ENCODE measurements around the gene PLIN4.

Gene PLIN4

DNA sequence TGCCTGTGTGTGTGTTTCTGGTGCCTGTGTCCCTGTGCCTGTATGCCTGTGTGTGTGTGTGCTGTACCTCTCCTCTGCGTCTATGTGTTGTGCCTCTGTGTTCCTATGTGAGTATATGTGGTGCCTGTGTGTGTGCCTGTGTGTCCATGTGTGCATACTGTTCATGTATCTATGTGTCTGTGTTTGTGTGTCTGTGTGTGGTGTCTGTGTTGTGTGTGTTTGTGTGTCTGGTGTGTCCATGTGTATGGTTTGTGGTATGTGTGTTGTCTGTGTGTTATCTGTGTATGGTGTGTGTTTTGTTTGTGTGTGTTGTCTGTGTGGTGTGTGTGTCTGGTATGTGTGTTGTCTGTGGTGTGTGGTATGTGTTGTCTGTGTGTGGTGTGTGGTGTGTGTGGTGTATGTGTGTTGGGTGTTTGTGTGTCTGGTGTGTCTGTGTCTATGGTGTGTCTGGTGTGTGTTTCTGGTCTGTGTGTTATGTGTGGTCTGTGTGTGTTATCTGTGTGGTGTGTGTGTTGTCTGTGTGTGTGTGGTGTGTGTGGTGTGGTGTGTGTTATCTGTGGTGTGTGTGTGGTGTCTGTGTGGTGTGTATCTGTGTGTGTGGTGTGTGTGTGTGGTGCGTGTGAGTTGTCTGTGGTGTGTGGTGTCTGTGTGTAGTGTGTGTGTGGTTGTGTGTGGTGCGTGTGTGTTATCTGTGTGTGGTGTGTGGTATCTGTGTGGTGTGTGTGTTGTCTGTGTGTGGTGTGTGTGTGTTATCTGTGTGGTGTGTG lies 25.8 kb downstream of the PLIN4 start:
- DNase-seq (ENCODE audit: low read depth in 2 of 2): no peak

DNA sequence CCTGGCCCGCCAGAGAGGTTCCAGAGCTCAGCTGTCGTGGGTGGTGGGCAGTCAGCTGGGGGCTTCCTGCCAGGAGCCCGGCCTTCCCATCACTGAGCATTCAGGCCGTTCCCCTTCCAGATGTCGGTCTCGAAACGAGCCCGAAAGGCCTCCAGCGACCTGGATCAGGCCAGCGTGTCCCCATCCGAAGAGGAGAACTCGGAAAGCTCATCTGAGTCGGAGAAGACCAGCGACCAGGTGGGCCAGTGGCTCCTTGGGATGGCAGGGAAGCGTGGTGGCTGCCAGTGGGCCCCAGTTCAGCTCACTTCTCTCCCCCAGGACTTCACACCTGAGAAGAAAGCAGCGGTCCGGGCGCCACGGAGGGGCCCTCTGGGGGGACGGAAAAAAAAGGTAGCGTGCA lies 26.8 kb downstream of the PLIN4 start:
- DNase-seq (ENCODE audit: low read depth in 2 of 2): no peak

GRCh38 chr19:4488496-4488895 lies 29.8 kb downstream of the PLIN4 start:
- no peak for DNase-seq (ENCODE audit: low read depth in 2 of 2)

GRCh38 chr19:4487572-4487971 lies 30.7 kb downstream of the PLIN4 start:
- no peak for DNase-seq (ENCODE audit: low read depth in 2 of 2)

GRCh38 chr19:4483385-4483784 lies 34.9 kb downstream of the PLIN4 start:
- no peak for DNase-seq (ENCODE audit: low read depth in 2 of 2)

- no peak for DNase-seq (ENCODE audit: low read depth in 2 of 2)
Observed at GRCh38 chr19:4482721-4483364, 35.4 kb downstream of the PLIN4 start.

- DNase-seq (ENCODE audit: low read depth in 2 of 2): no peak
Observed at GRCh38 chr19:4477034-4477801, 41.1 kb downstream of the PLIN4 start.

DNA sequence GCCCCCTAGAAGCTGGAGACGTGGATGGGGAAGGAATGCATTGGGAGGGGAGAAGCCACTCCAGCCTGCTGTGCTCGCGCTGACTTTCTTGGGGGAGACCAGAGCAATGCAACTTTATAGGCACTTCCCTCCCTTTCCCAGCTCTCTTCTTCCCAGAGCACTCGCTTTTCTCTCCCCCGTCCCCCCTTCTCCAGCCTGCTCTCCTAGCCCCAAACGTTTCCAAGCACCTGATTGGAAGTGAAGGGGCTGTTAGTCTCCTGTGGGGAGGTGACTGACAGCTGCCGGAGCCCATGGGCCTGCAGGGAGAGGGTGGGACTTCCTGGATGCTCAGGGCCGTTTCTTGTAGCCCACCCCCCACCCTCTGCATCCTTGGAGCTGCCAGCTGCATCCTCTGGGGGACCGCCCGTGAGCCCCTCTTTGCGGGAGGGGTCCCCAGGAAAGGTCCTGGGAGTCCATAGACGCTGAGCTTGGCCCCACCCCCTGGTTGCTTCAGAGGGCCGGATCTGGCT lies 43.7 kb downstream of the PLIN4 start:
- DNase-seq (ENCODE audit: low read depth in 2 of 2): no peak

DNA sequence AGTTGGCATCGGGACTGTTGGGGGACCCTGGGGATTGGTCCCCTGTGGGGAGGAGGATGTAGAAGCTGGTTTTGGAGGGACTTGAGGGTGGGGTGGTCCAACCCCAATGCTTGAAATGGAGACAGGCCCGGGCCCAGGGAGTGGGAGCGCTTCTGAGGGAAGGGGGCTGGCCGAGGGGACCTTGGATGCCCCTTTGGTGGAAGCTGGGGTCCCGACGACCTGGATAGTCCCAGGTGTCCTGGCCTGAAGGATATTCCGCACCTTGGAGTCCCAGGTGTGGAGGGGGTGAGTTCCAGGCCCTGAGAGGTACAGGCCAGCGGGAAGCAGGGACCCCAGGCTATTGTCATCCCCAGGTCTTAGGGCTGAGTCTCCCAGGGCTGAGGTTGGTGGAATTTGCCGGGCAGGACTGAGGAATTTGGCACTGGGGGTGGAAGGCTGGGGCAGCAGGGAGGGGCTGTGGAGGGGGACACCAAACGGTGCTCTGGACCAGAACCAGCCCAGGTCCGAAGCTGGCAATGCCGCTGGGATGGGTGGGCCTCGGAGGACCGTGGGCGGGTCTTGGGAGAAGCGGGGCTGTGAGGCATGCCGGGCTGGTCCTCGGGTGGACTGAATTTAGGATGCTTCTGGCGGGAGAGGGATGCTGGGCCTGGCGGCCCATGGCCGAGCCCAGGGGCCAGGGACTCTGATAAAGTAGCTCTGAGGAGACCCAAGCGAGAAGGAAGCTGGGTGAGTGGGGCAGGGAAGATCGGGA lies 44.3 kb downstream of the PLIN4 start:
- no peak for DNase-seq (ENCODE audit: low read depth in 2 of 2)

- DNase-seq (ENCODE audit: low read depth in 2 of 2): no peak
Observed at GRCh38 chr19:4473011-4473762, 45.1 kb downstream of the PLIN4 start.

DNA sequence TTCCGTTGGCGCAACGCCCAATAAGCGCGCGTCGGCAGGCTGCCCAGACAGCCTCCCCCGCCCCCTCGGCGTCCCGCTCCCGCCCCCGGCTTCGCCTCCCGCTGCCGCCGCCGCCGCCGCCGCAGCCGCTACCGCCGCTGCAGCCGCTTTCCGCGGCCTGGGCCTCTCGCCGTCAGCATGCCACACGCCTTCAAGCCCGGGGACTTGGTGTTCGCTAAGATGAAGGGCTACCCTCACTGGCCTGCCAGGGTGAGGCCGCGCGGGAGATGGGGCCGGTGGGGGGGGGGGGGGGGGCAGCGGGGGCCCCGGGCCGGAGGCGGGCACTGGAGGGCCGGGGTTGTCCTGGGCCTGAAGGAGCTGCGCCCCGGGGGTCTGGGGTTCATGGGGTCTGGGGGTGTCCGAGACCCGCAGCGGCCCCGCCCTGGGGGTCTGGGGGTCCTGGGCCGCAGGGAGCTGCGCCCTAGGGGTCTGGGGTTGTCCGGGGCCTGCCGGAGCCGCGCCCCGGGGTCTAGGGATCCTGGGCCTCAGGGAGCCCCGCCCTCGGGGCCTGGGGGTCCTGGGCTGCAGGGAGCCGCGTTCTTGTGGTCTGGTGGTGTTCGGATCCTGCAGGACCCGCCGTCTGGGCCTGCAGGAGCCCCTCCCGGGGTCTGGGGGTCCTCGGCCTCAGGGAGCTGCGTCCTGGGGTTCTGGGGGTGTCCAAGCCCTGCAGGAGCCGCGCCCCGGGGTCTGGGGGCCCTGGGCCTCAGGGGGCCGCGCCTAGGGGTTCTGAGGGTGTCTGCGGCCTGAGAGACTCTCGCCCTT lies 45.9 kb downstream of the PLIN4 start, which contains the start of gene HDGFL2:
Gene HDGFL2, plus strand, starts transcription at position 124 of the 801 bp plus-strand sequence. Its CDS starts 54 bp downstream, at position 178.
- peak in 1 of 2 donors; percentile 94 for DNase-seq (ENCODE audit: low read depth in 2 of 2)

GRCh38 chr19:4471403-4472173 lies 46.7 kb downstream of the PLIN4 start:
- peak; percentile 87 to 94 for DNase-seq (ENCODE audit: low read depth in 2 of 2)

- no peak for DNase-seq (ENCODE audit: low read depth in 2 of 2)
Observed at GRCh38 chr19:4467835-4468234, 50.5 kb downstream of the PLIN4 start.

DNA sequence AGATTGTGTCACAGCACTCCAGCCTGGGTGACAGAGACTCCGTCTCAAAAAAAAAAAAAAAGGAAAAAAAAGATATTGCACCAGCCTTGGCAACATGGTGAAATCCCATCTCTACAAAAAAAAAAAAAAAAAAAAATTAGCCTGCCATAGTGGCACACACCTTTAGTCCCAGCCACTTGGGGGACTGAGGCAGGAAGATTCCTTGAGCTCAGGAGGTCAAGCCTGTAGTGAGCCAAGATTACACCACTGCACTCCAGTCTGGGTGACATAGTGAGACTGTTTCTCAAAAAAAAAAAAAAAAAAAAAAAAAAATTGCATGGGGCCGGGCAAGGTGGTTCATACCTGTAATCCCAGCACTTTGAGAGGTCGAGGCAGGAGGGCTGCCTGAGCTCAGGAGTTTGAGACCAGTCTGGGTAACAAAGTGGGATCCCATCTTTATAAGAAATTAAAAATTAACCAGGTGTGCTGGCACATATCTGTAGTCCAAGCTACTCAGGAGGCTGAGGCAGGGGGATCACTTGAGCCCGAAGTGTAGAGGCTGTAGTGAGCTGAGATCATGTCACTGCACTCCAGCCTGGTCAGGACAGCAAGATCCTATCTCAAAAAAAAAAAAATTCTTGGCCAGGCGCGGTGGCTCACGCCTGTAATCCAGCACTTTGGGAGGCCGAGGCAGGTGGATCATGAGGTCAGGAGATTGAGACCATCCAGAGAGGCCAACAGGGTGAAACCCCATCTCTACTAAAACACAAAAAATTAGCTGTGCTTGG lies 53.3 kb downstream of the PLIN4 start:
- no peak for DNase-seq (ENCODE audit: low read depth in 2 of 2)

GRCh38 chr19:4457654-4458395 lies 60.5 kb downstream of the PLIN4 start, which contains the start of gene UBXN6:
UBXN6 (minus strand) TSS chr19:4457794; CDS start chr19:4457697, 97 bp downstream.
- peak; percentile 91 to 94 for DNase-seq (ENCODE audit: low read depth in 2 of 2)

GRCh38 chr19:4456843-4457653 lies 61.2 kb downstream of the PLIN4 start:
- peak; percentile 53 to 54 for DNase-seq (ENCODE audit: low read depth in 2 of 2)

DNA sequence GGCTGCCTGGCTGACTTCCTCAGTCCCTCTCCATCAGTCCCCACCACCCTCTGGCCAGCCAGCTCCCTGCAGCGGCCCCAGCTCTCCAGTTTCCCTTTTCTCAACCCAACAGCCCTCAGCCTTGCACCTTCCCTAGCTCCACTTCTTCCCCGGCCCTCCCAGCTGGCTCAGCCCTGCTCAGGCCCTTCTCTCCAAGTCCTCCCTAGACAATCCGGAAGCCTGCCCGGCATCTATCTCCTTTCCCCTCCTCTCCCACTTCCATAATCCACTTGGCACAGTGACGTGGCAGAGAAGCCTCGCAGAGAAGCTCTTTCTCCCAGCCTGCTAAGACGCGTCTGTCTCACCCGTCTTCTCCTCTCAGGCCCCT lies 61.8 kb downstream of the PLIN4 start:
- no peak for DNase-seq (ENCODE audit: low read depth in 2 of 2)
